H54 (cell line): ENCODE measurements around the gene CCDC9.
"Not testable (repeated sequence)": the region's sequence is repeated elsewhere in the genome, so short reads cannot be mapped to it uniquely, and the experiment has no call there.

ENCODE experiments used
- DNase-seq: peaks from one replicate; pipeline ENCODE4 v3.0.0; 2011; ENCODE audit warnings: low spot score, mixed read lengths; ENCODE audit not compliant: insufficient read length
- FAIRE-seq: peaks from 3 replicates; lab custom pipeline; 2011; peaks lifted over from hg19 to GRCh38; lab: Jason Lieb, UNC
- POLR2A ChIP-seq: IDR thresholded peaks from 2 replicates; pipeline ENCODE4 v1.6.1; 2011; ENCODE audit warnings: low read depth, mild to moderate bottlenecking, low read length

The CCDC9 gene

GRCh38 chr19:47240996-47241918 lies 15.1 kb upstream of the CCDC9 start:
- FAIRE-seq (no peak), DNase-seq (peak; percentile 66)
- no peak for TF ChIP-seq POLR2A

DNA sequence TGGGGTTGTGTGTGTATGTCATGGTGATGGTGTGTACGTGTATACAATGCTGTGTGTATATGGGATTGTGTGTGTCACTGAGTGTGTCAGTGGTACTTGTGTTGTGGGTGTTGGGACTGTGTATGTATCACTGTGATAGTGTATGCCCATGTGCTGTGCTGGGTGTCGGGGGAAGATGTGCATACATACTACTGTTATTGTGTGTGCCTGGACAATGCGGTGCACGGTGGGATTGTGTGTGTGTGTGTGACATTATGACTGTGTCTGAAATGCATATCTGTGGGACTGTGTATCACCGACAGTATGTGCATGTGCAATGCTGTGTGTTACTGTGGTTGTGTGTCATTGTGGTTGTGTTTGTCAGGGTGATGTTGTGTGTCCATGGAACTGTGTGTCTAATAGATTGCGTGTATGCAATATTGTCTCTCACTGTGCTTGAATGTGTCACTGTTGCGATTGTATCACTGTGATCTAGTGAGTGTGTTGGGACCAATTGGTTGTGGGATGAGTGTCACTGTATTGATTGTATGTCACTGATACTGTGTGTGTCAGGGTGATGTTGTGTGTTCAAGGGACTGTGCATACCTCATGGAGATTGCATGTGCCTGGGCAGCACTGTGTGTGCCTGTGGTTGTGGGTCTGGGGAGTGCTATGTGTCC lies 14.3 kb upstream of the CCDC9 start:
- DNase-seq (no peak), FAIRE-seq (no peak)
- TF ChIP-seq POLR2A = no peak

GRCh38 chr19:47243364-47243775 lies 13.0 kb upstream of the CCDC9 start:
- FAIRE-seq = no peak
- no peak for DNase-seq
- TF ChIP-seq POLR2A = no peak

DNA sequence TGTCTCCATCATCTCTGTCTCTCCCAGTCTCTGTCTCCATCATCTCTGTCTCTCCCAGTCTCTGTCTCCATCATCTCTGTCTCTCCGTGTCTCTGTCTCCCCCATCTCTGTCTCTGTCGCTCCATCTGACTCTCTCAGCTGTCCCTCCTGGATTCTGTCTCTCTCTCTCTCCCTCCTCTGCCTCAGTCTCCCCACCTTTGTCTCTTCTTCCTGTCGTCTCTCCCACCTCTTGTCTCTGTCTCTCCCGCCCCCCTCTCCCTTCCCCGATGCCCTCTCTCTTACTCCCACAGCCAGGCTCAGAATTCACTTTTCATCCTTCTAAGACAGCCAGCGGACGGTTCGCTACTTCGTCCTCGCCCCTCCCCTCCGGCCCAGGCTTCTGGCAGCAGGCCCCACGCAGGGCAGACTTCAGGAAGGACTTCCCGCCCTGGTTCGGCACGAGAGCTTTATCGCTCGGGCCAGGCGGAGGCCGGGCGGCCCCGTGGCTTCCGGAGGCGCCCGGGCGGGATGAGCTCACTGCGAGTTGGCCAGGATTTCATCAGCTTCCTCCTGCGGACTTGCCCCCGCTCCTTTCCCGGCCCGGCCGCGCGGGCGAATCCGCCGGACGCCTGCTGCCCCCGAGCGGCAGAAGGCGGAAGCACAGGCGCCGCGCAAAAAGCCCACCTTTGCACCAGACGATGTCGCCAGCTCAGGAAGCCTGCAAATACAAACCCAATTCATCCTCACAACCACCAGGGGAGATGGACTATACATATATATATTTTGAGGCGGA lies 12.4 kb upstream of the CCDC9 start:
- FAIRE-seq (no peak), DNase-seq (peak; percentile 85)
- no peak for TF ChIP-seq POLR2A

DNA sequence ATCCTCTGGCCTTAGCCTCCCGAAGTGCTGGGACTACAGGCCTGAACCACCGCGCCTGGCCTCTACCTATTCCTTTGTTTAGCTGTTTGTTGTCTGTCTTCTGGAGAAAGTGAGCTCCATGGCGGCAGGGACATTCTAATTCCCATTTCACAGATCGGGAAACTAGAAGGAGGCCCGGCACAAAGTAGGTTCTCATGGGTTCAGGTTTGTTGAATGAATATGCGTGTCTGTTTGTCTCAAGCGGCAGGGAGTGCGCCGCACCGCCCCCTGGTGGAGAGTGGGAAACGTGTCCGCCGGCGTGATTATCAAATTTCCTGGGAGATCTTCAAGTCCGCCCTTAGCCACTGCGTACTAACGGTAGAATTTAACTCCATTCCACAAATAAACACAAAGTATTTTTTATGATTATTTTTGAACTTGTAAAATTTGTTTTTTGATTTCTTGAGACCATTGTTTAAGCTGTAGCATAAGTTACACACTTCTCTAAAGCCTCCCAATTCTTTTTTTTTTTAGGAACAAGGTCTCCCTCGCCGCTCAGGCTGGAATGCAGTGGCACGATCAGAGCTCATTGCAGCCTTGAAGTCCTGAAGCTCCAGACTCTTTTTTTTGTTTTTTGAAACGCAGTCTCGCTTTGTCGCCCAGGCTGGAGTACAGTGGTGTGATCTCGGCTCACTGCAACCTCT lies 8.9 kb upstream of the CCDC9 start:
- FAIRE-seq = no peak
- DNase-seq = no peak
- no peak for TF ChIP-seq POLR2A

- FAIRE-seq, DNase-seq: not testable (repeated sequence)
Observed at GRCh38 chr19:47253016-47253415, 3.3 kb upstream of the CCDC9 start.

GRCh38 chr19:47253467-47253881 lies 2.9 kb upstream of the CCDC9 start:
- peak; percentile 55 for FAIRE-seq
- DNase-seq = no peak
- no peak for TF ChIP-seq POLR2A

DNA sequence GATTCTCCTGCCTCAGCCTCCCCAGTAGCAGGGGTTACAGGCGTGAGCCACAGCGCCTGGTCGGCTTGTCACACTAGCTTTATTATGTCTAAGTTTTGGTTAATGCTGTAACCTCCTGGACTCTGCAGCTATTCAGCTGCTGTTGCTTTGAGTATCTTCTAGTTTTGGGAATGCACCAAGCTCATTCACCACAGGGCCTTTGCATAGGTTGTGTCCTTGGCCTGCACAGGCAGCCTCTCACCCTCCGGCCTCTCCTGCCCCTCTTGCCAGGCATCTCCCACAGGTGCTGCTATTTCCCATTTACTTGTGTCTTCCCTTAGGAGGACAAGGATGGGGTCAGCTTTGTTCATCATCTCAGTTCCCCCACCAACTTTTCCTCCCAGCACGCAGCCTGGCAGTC lies 2.4 kb upstream of the CCDC9 start:
- FAIRE-seq (no peak), DNase-seq (no peak)
- no peak for TF ChIP-seq POLR2A

DNA sequence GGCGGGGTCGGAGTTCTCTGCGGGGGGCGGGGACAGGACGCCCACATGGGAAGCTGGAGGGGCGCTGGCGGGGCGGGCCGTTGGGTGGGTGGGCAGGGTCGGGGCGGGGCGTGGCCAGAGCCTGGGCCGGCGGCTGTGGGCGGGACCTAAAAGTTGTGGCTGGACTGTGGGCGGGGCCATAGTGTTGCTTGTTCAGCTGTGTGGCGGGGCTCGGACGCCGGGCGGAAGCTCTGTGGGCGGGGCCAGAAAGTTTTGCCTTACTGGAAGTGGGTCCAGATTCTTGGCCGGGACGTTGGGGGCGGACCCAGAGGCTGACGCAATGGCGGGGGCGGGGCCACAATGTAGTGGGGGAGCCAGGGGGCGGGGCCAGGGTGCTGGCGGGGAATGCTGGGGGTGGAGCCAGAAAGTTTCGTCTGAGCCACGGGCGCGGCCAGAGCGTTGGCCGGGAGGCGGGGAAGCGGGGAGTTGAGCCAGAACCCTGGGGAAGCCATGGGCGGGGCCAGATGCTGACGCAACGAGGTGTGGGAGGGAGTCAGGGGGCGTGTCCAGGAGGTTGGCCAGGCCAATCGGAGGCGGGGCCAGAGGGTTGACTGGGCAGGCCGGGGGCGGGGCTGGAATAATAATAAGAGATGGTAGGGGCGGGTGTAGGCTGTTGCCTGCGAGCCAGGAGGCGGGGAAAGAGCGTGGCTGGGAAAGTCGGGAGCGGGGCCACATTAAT lies 527 bp downstream of the CCDC9 start:
- DNase-seq = peak; percentile 84
- TF ChIP-seq POLR2A = no peak
- FAIRE-seq = no peak

GRCh38 chr19:47257411-47258169 lies 1.3 kb downstream of the CCDC9 start:
- FAIRE-seq (no peak), DNase-seq (peak; percentile 61)
- TF ChIP-seq POLR2A = no peak; the same call in 1 of the 2 replicates

DNA sequence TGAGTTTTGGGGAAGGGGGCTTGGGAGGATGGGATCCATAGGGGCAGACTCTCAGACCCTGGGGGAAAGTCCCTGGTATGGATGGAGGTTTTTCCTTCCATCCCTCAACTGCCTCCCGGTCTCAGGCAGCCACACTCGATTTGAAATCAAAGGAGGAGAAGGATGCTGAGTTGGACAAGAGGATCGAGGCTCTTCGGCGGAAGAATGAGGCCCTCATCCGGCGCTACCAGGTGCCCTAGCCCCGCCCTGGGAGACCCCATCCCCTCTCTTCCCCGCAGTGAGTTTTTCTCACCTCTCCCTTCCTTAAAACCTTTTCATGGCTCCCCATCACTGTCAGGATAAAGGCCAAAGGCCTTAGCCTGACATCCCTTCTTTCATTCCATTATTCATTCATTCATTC lies 2.1 kb downstream of the CCDC9 start:
- TF ChIP-seq POLR2A = no peak
- no peak for DNase-seq
- FAIRE-seq = no peak

DNA sequence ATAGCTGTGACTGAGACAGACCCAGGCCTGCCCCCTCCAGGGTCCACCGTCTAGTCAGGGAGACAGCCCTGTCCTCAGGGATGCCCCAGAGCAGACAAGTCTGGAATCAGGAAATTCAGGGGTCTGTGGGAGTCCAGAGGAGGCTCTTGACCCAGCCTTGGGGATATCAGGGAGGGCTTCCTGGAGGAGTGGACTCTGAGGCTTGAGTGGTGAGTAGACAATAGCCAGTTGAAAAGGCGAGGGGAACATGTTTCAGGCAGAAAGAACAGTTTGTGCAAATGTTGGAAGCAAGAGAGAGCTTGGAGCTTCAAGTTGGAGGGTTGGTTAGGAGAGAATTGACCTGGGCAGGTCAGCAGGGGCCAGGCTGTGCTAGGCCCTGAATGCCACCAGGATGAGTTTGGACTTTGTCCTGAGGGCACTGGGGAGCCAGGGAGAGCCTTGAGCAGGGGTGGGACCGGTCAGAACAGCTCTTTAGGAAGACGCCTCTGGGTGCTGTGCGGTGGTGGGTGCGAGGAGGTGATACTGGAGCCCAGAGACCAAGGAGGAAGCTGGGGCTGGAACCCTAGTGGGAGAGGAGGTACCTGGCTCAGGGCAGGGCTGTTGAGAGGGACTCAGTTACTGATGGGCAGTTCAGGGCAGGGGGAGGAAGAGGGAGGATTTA lies 2.7 kb downstream of the CCDC9 start:
- DNase-seq (no peak), FAIRE-seq (no peak)
- TF ChIP-seq POLR2A = no peak
